Liver (tissue), 9 donors: ENCODE data around the gene EFCAB12. TPM values are rescaled to one million over a fixed set of nuclear protein-coding genes. Genes with fewer than 3 reads are reported as not detected.
A peak's percentile ranks its signal among the peaks of the same experiment; 100 is the strongest.

ENCODE experiments used
- DNase-seq: peaks from one replicate; pipeline ENCODE4 v3.0.0-alpha.2; 2017; ENCODE audit warnings: low spot score
- H3K27ac ChIP-seq, 2 donors: one replicate each; pipeline ENCODE4 v1.7.0; 2013; ENCODE audit warnings: inconsistent platforms in 2 of 2, low read length in 2 of 2, control low read depth in 1 of 2, low read depth in 1 of 2, mild to moderate bottlenecking in 1 of 2
- H3K27me3 ChIP-seq, 4 donors: one replicate each; pipeline versions ENCODE4 v1.6.1 to v1.7.0; 2013; ENCODE audit warnings: low read length in 3 of 4, inconsistent platforms in 1 of 4, mild to moderate bottlenecking in 1 of 4, moderate library complexity in 1 of 4; ENCODE audit not compliant: control insufficient read depth in 4 of 4, insufficient read depth in 4 of 4
- H3K36me3 ChIP-seq, 4 donors: one replicate each; pipeline versions ENCODE4 v1.6.1 to v1.7.0; 2013; ENCODE audit warnings: low read length in 3 of 4, mild to moderate bottlenecking in 3 of 4, low read depth in 1 of 4, moderate library complexity in 1 of 4; ENCODE audit not compliant: control insufficient read depth in 4 of 4, insufficient read depth in 3 of 4
- H3K4me1 ChIP-seq, 4 donors: one replicate each; pipeline versions ENCODE4 v1.6.1 to v1.7.0; 2013; ENCODE audit warnings: low read length in 3 of 4, mild to moderate bottlenecking in 3 of 4, moderate library complexity in 1 of 4; ENCODE audit not compliant: control insufficient read depth in 4 of 4, insufficient read depth in 4 of 4
- H3K4me3 ChIP-seq, 3 donors: one replicate each; pipeline versions ENCODE4 v1.6.1 to v1.7.0; 2013; ENCODE audit warnings: low read length in 3 of 3, control low read depth in 1 of 3, low read depth in 1 of 3, mild to moderate bottlenecking in 1 of 3
- H3K9ac ChIP-seq, 2 donors: one replicate each; pipeline ENCODE4 v1.7.0; 2013; ENCODE audit warnings: low read length in 2 of 2, mild to moderate bottlenecking in 2 of 2, moderate library complexity in 2 of 2, control low read depth in 1 of 2, low read depth in 1 of 2
- H3K9me3 ChIP-seq, 4 donors: one replicate each; pipeline versions ENCODE4 v1.6.1 to v1.7.0; 2013; ENCODE audit warnings: low read length in 3 of 4; ENCODE audit not compliant: control insufficient read depth in 4 of 4
- ATF3 ChIP-seq: IDR thresholded peaks from 2 replicates; pipeline ENCODE4 v1.6.1; 2016; ENCODE audit warnings: antibody characterized with exemption
- CTCF ChIP-seq: fragments of 150-350 bp; IDR thresholded peaks from 2 replicates; pipeline ENCODE4 v1.5.1; 2017; ENCODE audit warnings: improper control_type of control experiment, low read depth, low read length; ENCODE audit not compliant: missing input control
- EGR1 ChIP-seq, 2 donors: IDR thresholded peaks; 2 replicates each; pipeline ENCODE4 v1.6.1; 2016 to 2018; ENCODE audit warnings: antibody characterized with exemption in 2 of 2, low read depth in 2 of 2
- FOXA1 ChIP-seq: IDR thresholded peaks from 2 replicates; pipeline ENCODE4 v1.6.1; 2016; ENCODE audit warnings: antibody characterized with exemption
- FOXA2 ChIP-seq: IDR thresholded peaks from 2 replicates; pipeline ENCODE4 v1.6.1; 2016; ENCODE audit warnings: antibody characterized with exemption
- GABPA ChIP-seq, 2 donors: IDR thresholded peaks in 1 of 2; conservative IDR thresholded peaks in 1 of 2; 2 replicates each; pipeline ENCODE4 v1.6.1; 2016; ENCODE audit warnings: antibody characterized with exemption in 2 of 2, mild to moderate bottlenecking in 1 of 2, moderate library complexity in 1 of 2
- HNF4A ChIP-seq, 2 donors: conservative IDR thresholded peaks; 2 replicates each; pipeline ENCODE4 v1.6.1; 2016; ENCODE audit warnings: antibody characterized with exemption in 2 of 2, mild to moderate bottlenecking in 2 of 2
- HNF4G ChIP-seq: IDR thresholded peaks from 2 replicates; pipeline ENCODE4 v1.6.1; 2016; ENCODE audit warnings: antibody characterized with exemption
- JUND ChIP-seq, 2 donors: IDR thresholded peaks; 2 replicates each; pipeline ENCODE4 v1.6.1; 2016; ENCODE audit warnings: antibody characterized with exemption in 2 of 2
- NR2F2 ChIP-seq: IDR thresholded peaks from 2 replicates; pipeline ENCODE4 v1.6.1; 2016; ENCODE audit warnings: antibody characterized with exemption
- RAD21 ChIP-seq, 2 donors: IDR thresholded peaks; 2 replicates each; pipeline ENCODE4 v1.6.1; 2016; ENCODE audit warnings: antibody characterized with exemption in 2 of 2, mild to moderate bottlenecking in 2 of 2
- REST ChIP-seq: IDR thresholded peaks from 2 replicates; pipeline ENCODE4 v1.6.1; 2016; ENCODE audit warnings: antibody characterized with exemption, mild to moderate bottlenecking
- RXRA ChIP-seq, 2 donors: IDR thresholded peaks; 2 replicates each; pipeline ENCODE4 v1.6.1; 2017 to 2018; ENCODE audit warnings: antibody characterized with exemption in 2 of 2, mild to moderate bottlenecking in 1 of 2
- SP1 ChIP-seq: IDR thresholded peaks from 2 replicates; pipeline ENCODE4 v1.6.1; 2018; ENCODE audit warnings: antibody characterized with exemption, mild to moderate bottlenecking
- TAF1 ChIP-seq: conservative IDR thresholded peaks from 2 replicates; pipeline ENCODE4 v1.6.1; 2016; ENCODE audit warnings: antibody characterized with exemption, mild to moderate bottlenecking
- YY1 ChIP-seq: IDR thresholded peaks from 2 replicates; pipeline ENCODE4 v1.6.1; 2016; ENCODE audit warnings: antibody characterized with exemption, mild to moderate bottlenecking
- WGBS: extraction: QIAGEN DNeasy Blood & Tissue Kit; methylation state at CpG from one replicate; pipeline ENCODE4 v1.1.7; 2013; 5-methylcytosine and 5-hydroxymethylcytosine counted together
- polyA plus RNA-seq, 2 donors: library from polyadenylated mRNA; stranded (reverse) in 1 of 2; unstranded in 1 of 2; fragments of 200-250 nt in 1 of 2; fragments of >200 nt in 1 of 2; fragmentation: Nextera tagmentation in 1 of 2; extraction: Ambion mirVana in 1 of 2; gene quantifications; one replicate each; pipeline versions ENCODE4 v1.2.1 to v1.2.3, GENCODE V29; 2013 to 2015
- total RNA-seq, 2 donors: library from RNA; depleted of rRNA; stranded (reverse); fragments of >200 nt; gene quantifications; one replicate each; pipeline ENCODE4 v1.2.3, GENCODE V29; 2014
- TF ChIP-seq, protein P1 (sequence below): IDR thresholded peaks from 2 replicates; pipeline ENCODE4 v1.6.1; 2016; ENCODE audit warnings: antibody characterized with exemption
- TF ChIP-seq, protein P2 (sequence below): IDR thresholded peaks from 2 replicates; pipeline ENCODE4 v1.6.1; 2016; ENCODE audit warnings: antibody characterized with exemption
- donor health status: healthy.
- donor health status: healthy.
- donor health status: healthy.
- donor health status: healthy.
- donor health status: healthy.

EFCAB12 gene
- total and polyA plus RNA-seq, 4 donors = 0.37 to 2.4 (median 0.65) TPM

DNA sequence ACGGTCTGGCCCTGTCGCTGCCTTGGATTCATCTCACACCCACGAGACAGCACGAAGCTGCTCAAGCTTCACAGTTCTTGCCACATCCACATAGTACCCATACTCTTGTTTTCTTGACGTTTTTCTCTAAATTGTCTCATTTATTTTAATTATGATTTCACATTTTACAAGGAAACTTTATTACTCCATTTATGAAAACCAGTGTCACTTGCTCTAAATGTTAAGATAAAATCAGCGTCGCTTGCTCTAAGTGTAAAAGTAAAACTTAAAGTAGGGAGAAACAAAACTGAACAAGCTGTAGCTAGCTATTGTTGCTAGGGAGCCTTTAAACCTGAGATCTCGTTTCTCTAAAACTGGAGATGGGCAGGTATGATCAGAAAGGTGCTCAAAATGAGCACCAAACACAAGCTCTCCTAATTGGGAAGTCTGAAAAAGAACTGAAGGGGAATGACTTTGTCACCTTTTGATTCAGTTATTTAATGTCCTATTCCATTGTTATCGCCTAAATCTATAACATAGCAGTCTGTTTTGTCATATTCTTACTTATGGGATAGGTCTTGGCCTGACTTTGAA is 12.3 kb upstream of the EFCAB12 start:
- Histone ChIP-seq H3K9ac (peak overlapping the region; percentile 44 to 87), H3K27me3 (no peaks in the 10 kb centered on the region), H3K4me3 (peak overlapping the region; percentile 78 to 84 (median 81)), H3K9me3 (no peaks in the 10 kb centered on the region), H3K36me3 (peaks cover 0 to 12% (median 7%) of the 10 kb centered on the region in 4 donors), H3K4me1 (peaks cover 0 to 57% (median 33%) of the 10 kb centered on the region in 4 donors), H3K27ac (peak overlapping the region; percentile 86)
- WGBS = 9% methylated on average over 9 of the region's 9 CpGs
- no peak for DNase-seq
- TF ChIP-seq FOXA2 (no peak), RAD21 (IDR thresholded peaks at IDR 0.05) (no peak), JUND (IDR thresholded peaks at IDR 0.05) (no peak), HNF4A (conservative IDR thresholded peaks at IDR 0.05) (no peak), TAF1 (no peak)
- TF ChIP-seq, protein P1, sequence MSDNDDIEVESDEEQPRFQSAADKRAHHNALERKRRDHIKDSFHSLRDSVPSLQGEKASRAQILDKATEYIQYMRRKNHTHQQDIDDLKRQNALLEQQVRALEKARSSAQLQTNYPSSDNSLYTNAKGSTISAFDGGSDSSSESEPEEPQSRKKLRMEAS = no peak

- Histone ChIP-seq H3K27me3 (no peaks in the 10 kb centered on the region), H3K27ac (peak within 1 kb of the TSS; percentile 86 to 87), H3K36me3 (peaks cover 0 to 16% (median 7%) of the 10 kb centered on the region in 4 donors), H3K9me3 (no peaks in the 10 kb centered on the region), H3K9ac (peak within 1 kb of the TSS; percentile 77 to 87), H3K4me1 (peaks cover 0 to 64% (median 36%) of the 10 kb centered on the region in 4 donors), H3K4me3 (peak within 1 kb of the TSS; percentile 78 to 89 (median 84))
- peak; percentile 96 for DNase-seq
- WGBS = under 1% methylated on average over 75 of the region's 75 CpGs
- TF ChIP-seq JUND (IDR thresholded peaks at IDR 0.05) (no peak), HNF4A (conservative IDR thresholded peaks at IDR 0.05) (peak; percentile 5 to 45), RXRA (IDR thresholded peaks at IDR 0.05) (peak in 1 of 2 donors; percentile 58), HNF4G (no peak), TAF1 (peak; percentile 84), FOXA2 (no peak), REST (peak; percentile 67), CTCF (no peak), RAD21 (IDR thresholded peaks at IDR 0.05) (peak; percentile 3 to 19), YY1 (peak; percentile 99), GABPA (IDR thresholded peaks at IDR 0.05 in 1 of 2, conservative IDR thresholded peaks at IDR 0.05 in 1 of 2) (peak in 1 of 2 donors; percentile 66), NR2F2 (peak; percentile 19), ATF3 (no peak), FOXA1 (no peak), EGR1 (IDR thresholded peaks at IDR 0.05; ENCODE audit: low read depth in 2 of 2) (peak; percentile 98 to 99), SP1 (peak; percentile 95)
- TF ChIP-seq, protein P2, sequence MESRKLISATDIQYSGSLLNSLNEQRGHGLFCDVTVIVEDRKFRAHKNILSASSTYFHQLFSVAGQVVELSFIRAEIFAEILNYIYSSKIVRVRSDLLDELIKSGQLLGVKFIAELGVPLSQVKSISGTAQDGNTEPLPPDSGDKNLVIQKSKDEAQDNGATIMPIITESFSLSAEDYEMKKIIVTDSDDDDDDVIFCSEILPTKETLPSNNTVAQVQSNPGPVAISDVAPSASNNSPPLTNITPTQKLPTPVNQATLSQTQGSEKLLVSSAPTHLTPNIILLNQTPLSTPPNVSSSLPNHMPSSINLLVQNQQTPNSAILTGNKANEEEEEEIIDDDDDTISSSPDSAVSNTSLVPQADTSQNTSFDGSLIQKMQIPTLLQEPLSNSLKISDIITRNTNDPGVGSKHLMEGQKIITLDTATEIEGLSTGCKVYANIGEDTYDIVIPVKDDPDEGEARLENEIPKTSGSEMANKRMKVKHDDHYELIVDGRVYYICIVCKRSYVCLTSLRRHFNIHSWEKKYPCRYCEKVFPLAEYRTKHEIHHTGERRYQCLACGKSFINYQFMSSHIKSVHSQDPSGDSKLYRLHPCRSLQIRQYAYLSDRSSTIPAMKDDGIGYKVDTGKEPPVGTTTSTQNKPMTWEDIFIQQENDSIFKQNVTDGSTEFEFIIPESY = no peak
- TF ChIP-seq, protein P1 = peak; percentile 61
Measured at GRCh38 chr3:129439817-129440617, 11.6 kb upstream of the EFCAB12 start, which contains the start of the genes IFT122 and MBD4. Gene IFT122, plus strand, starts transcription at chr3:129440224. Its CDS starts 107 bp downstream, at chr3:129440331. Gene MBD4, minus strand, starts transcription at chr3:129439948. Its CDS starts 115 bp downstream, at chr3:129439833.
